GM19238 (cell line): ENCODE results near the gene PPP1R26.

Experiments used
- DNase-seq: peaks from one replicate; pipeline ENCODE4 v3.0.0; 2011; ENCODE audit warnings: low spot score; ENCODE audit not compliant: insufficient read length

PPP1R26 gene

GRCh38 chr9:135488527-135488926 lies 8.9 kb downstream of the PPP1R26 start:
- DNase-seq = no peak

- no peak for DNase-seq
These were observed 9.8 kb downstream of the PPP1R26 start for GRCh38 chr9:135489188-135489906.

- DNase-seq = no peak
These were observed 10.7 kb downstream of the PPP1R26 start for GRCh38 chr9:135490166-135490870.

GRCh38 chr9:135490980-135491464 lies 11.4 kb downstream of the PPP1R26 start:
- no peak for DNase-seq

GRCh38 chr9:135491764-135492163 lies 12.2 kb downstream of the PPP1R26 start:
- DNase-seq = no peak

GRCh38 chr9:135492886-135493669 lies 13.5 kb downstream of the PPP1R26 start:
- DNase-seq = no peak

- no peak for DNase-seq
These were observed 15.4 kb downstream of the PPP1R26 start for GRCh38 chr9:135494791-135495559.

- DNase-seq = no peak
These were observed 19.0 kb downstream of the PPP1R26 start for GRCh38 chr9:135498381-135499126.

- DNase-seq = peak; percentile 76
These were observed 19.9 kb downstream of the PPP1R26 start for GRCh38 chr9:135499326-135500070.

GRCh38 chr9:135500071-135500524 lies 20.5 kb downstream of the PPP1R26 start:
- no peak for DNase-seq

- DNase-seq = peak; percentile 92
These were observed 21.1 kb downstream of the PPP1R26 start, which contains the start of gene MRPS2 for GRCh38 chr9:135500525-135501260. TSS of gene MRPS2 (plus strand) at chr9:135500682. CDS start at chr9:135500711, 29 bp downstream.

GRCh38 chr9:135501261-135502167 lies 21.9 kb downstream of the PPP1R26 start:
- peak; percentile 69 for DNase-seq

GRCh38 chr9:135502168-135502872 lies 22.7 kb downstream of the PPP1R26 start:
- DNase-seq = no peak

GRCh38 chr9:135502873-135503321 lies 23.3 kb downstream of the PPP1R26 start:
- DNase-seq = no peak

GRCh38 chr9:135503371-135504261 lies 24.0 kb downstream of the PPP1R26 start:
- no peak for DNase-seq
